Measurements from ENCODE around the gene TDP1.

Gene TDP1

DNA sequence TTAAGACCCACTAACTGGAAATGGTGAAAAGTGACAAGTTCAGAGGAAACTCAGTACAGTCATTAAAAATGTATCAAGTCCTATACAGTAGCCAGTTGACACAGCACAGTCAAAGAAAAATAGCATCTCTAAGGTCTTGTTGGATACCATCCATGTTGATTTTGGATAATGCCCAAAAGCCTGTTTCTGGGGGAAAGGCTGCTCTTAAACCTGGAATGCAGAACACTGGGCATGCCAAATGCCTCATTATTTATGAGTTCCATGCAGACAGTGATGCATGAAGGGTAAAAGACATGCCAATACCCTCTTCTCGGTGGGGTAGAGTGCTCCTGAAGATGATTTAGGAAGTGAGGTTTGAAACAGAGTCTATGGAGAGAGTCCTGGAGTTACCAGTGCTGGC is 135.7 kb downstream of the TDP1 start:
- no peak overlapping the region for H3K4me3 ChIP-seq (ENCODE audit: low read depth in 1 of 2, low read length in 2 of 2)
- H3K27me3 ChIP-seq (ENCODE audit: insufficient read depth, low read length, poor library complexity) = no peaks in the 10 kb centered on the region
- no peaks in the 10 kb centered on the region for H3K79me2 ChIP-seq (ENCODE audit: insufficient read depth, low read length)
- no peaks in the 10 kb centered on the region for H4K20me1 ChIP-seq (ENCODE audit: insufficient read depth, low read length)
- TF ChIP-seq EZH2 (IDR thresholded peaks at IDR 0.05; ENCODE audit: borderline replicate concordance, low read depth, low read length, severe bottlenecking) = no peak
- TF ChIP-seq, protein P1, sequence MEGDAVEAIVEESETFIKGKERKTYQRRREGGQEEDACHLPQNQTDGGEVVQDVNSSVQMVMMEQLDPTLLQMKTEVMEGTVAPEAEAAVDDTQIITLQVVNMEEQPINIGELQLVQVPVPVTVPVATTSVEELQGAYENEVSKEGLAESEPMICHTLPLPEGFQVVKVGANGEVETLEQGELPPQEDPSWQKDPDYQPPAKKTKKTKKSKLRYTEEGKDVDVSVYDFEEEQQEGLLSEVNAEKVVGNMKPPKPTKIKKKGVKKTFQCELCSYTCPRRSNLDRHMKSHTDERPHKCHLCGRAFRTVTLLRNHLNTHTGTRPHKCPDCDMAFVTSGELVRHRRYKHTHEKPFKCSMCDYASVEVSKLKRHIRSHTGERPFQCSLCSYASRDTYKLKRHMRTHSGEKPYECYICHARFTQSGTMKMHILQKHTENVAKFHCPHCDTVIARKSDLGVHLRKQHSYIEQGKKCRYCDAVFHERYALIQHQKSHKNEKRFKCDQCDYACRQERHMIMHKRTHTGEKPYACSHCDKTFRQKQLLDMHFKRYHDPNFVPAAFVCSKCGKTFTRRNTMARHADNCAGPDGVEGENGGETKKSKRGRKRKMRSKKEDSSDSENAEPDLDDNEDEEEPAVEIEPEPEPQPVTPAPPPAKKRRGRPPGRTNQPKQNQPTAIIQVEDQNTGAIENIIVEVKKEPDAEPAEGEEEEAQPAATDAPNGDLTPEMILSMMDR (IDR thresholded peaks at IDR 0.05; ENCODE audit: borderline replicate concordance, extremely low read depth, low read length, poor library complexity, severe bottlenecking) = no peak
- H3K27ac ChIP-seq (ENCODE audit: low read length) = no peak overlapping the region
- no peaks in the 10 kb centered on the region for H3K4me1 ChIP-seq (ENCODE audit: insufficient read depth, low read length)
- H3K9me3 ChIP-seq (ENCODE audit: insufficient read depth, low read length, severe bottlenecking) = no peaks in the 10 kb centered on the region
- H2AFZ ChIP-seq (ENCODE audit: low read depth, low read length) = no peak overlapping the region
- ATAC-seq (ENCODE audit: insufficient read depth, low read depth) = no peak
- no peak for DNase-seq
- H3K9ac ChIP-seq (ENCODE audit: low read depth, low read length) = no peak overlapping the region
- H3K36me3 ChIP-seq (ENCODE audit: insufficient read depth, low read length) = no peaks in the 10 kb centered on the region
- no peak overlapping the region for H3K4me2 ChIP-seq (ENCODE audit: insufficient read depth, low read length)

DNA sequence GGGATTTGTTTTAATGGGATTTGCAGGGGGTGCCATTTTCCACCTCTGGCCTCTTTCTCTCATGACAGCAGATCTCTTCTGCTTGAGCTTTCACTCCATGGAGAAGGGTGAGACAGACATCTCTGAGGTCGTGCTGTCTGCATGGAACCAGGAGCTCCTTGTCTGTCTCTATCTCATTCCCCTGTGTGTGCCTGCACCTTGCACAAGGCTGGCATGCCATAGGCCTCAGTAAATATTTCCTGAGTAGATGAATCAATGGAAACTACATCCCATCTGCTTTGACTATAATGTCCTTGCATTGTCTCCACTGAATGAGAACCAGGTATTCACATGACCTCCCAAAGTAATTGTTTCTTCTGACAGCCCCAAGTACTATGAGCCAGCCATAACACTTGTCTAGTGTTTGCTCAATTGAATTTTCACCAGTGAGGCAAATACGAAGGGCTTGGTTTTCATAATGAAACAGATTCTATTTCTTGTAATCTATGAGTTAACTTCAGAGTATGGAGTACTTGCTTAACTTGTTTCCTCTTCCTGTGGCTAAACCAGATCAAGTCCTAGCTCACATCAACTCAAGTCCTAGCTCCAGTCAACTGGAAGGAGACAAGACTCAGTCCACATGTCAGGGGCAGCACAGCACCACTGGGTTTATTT is 138.3 kb downstream of the TDP1 start:
- Histone ChIP-seq H3K9ac (ENCODE audit: low read depth, low read length) (no peak overlapping the region), H3K4me2 (ENCODE audit: insufficient read depth, low read length) (no peak overlapping the region)

More for the DNA sequence above, 138.3 kb downstream of the TDP1 start:
- Histone ChIP-seq H4K20me1 (ENCODE audit: insufficient read depth, low read length) (no peaks in the 10 kb centered on the region), H3K4me1 (ENCODE audit: insufficient read depth, low read length) (no peaks in the 10 kb centered on the region), H3K4me3 (ENCODE audit: low read depth in 1 of 2, low read length in 2 of 2) (no peak overlapping the region), H3K79me2 (ENCODE audit: insufficient read depth, low read length) (no peaks in the 10 kb centered on the region), H3K27ac (ENCODE audit: low read length) (no peak overlapping the region), H3K9me3 (ENCODE audit: insufficient read depth, low read length, severe bottlenecking) (no peaks in the 10 kb centered on the region), H2AFZ (ENCODE audit: low read depth, low read length) (no peak overlapping the region), H3K27me3 (ENCODE audit: insufficient read depth, low read length, poor library complexity) (no peaks in the 10 kb centered on the region), H3K36me3 (ENCODE audit: insufficient read depth, low read length) (no peaks in the 10 kb centered on the region)
- TF ChIP-seq, protein P1 (IDR thresholded peaks at IDR 0.05; ENCODE audit: borderline replicate concordance, extremely low read depth, low read length, poor library complexity, severe bottlenecking) = no peak
- TF ChIP-seq EZH2 (IDR thresholded peaks at IDR 0.05; ENCODE audit: borderline replicate concordance, low read depth, low read length, severe bottlenecking) = no peak
- no peak for DNase-seq
- ATAC-seq (ENCODE audit: insufficient read depth, low read depth) = no peak
